Tibial nerve (tissue), 4 donors: ENCODE results near the gene PRSS53. TPM values are rescaled to one million over a fixed set of nuclear protein-coding genes. Genes with fewer than 3 reads are reported as not detected.

ENCODE experiments used
- DNase-seq, 2 donors: peaks; one replicate each; pipeline ENCODE4 v3.0.0-alpha.2; 2019; ENCODE audit warnings: low spot score in 2 of 2
- H3K27ac ChIP-seq, 4 donors: fragments of 200-600 bp; sonication (generic) in 3 of 4; one replicate each; pipeline ENCODE4 v1.5.1; 2017 to 2019; ENCODE audit warnings: mild to moderate bottlenecking in 1 of 4
- H3K27me3 ChIP-seq, 2 donors: fragments of 200-600 bp; sonication (generic) in 1 of 2; one replicate each; pipeline versions ENCODE4 v1.5.1 to v1.6.0; 2017 to 2019
- H3K36me3 ChIP-seq, 3 donors: fragments of 200-600 bp; sonication (generic); one replicate each; pipeline ENCODE4 v1.5.1; 2018 to 2019
- H3K4me1 ChIP-seq, 4 donors: fragments of 200-600 bp; sonication (generic) in 3 of 4; one replicate each; pipeline ENCODE4 v1.5.1; 2017 to 2019
- H3K4me3 ChIP-seq, 4 donors: fragments of 200-600 bp; sonication (generic) in 3 of 4; one replicate each; pipeline ENCODE4 v1.5.1; 2017 to 2019; ENCODE audit warnings: mild to moderate bottlenecking in 1 of 4, moderate library complexity in 1 of 4
- H3K9me3 ChIP-seq, 4 donors: fragments of 200-600 bp; sonication (generic) in 3 of 4; one replicate each; pipeline ENCODE4 v1.5.1; 2017 to 2019
- EP300 ChIP-seq, 2 donors: sonication (generic); formaldehyde crosslinking; IDR thresholded peaks; one replicate each; pipeline ENCODE4 v1.6.1; 2017; ENCODE audit warnings: antibody characterized with exemption in 2 of 2, mild to moderate bottlenecking in 1 of 2
- POLR2A ChIP-seq, 2 donors: fragments of 450-650 bp; IDR thresholded peaks; one replicate each; pipeline ENCODE4 v1.6.1; 2017; ENCODE audit warnings: antibody characterized with exemption in 2 of 2, mild to moderate bottlenecking in 2 of 2, moderate library complexity in 2 of 2
- WGBS, 2 donors: methylation state at CpG; one replicate each; pipeline ENCODE4 v1.1.5; 2018; 5-methylcytosine and 5-hydroxymethylcytosine counted together
- total RNA-seq, 4 donors: library from RNA; depleted of rRNA; stranded (reverse); fragments of >200 nt; gene quantifications; one replicate each; pipeline ENCODE4 v1.1.0, GENCODE V29; 2016
- TF ChIP-seq, protein P1 (sequence below), 5 experiments: fragments of 200-600 bp in 3 of 5; fragments of 450-650 bp in 2 of 5; sonication (generic) in 3 of 5; IDR thresholded peaks; one replicate each; pipeline ENCODE4 v1.5.1; 2016 to 2019; ENCODE audit warnings: antibody characterized with exemption in 5 of 5, mild to moderate bottlenecking in 3 of 5, moderate library complexity in 2 of 5

PRSS53 gene
- total RNA-seq, 4 donors from 2014 or later, result 1.3 to 5.4 (median 3.1) TPM

DNA sequence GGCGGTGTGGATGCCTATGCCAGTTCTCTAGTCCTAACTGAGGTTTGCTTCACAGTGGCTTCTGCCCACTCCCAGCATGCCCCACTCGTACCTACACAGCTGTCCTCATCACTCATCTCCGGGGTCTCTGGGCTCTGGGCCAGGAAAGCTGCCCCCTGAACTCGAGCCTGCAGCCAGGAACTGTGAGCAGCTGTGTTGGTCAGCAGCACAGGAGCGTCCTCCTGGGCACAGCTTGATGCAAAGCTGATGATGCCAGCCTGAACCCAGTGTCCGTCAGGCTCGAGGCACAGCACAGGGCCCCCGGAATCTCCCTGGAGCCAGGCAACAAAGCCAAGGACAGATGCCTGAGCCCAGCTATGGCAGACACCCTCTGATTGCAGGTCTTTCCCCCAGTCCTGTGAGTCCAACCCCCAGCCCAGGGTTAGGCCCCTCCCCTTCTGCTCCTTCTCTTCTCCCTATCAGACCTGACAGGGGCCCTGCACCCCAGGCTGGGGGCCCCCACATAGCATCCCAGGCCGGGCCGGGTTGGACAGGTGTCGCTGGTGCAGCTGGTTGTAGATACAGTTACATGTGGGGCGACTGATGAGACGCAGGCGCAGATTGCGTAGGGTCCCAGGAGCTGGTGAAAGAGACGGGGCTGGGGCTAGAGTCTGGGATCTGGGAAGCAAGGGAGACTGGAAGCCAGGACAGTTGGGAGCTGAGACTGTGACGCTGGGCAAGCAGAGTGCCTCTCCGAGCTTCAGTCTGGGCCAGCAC lies 2.7 kb downstream of the PRSS53 start:
- no peak for DNase-seq
- H3K4me1 ChIP-seq, result peaks cover 0 to 19% (median 0%) of the 10 kb centered on the region in 4 donors
- no peaks in the 10 kb centered on the region for H3K9me3 ChIP-seq
- no peaks in the 10 kb centered on the region for H3K27me3 ChIP-seq
- H3K4me3 ChIP-seq, result no peak overlapping the region
- no peak overlapping the region for H3K27ac ChIP-seq
- WGBS, 2 donors, result 75 to 83% methylated on average over 14 to 18 of the region's 18 CpGs
- peaks cover 0 to 98% (median 0%) of the 10 kb centered on the region in 3 donors for H3K36me3 ChIP-seq
- TF ChIP-seq EP300 (IDR thresholded peaks at IDR 0.05) (no peak), POLR2A (IDR thresholded peaks at IDR 0.05) (no peak)
- TF ChIP-seq, protein P1, sequence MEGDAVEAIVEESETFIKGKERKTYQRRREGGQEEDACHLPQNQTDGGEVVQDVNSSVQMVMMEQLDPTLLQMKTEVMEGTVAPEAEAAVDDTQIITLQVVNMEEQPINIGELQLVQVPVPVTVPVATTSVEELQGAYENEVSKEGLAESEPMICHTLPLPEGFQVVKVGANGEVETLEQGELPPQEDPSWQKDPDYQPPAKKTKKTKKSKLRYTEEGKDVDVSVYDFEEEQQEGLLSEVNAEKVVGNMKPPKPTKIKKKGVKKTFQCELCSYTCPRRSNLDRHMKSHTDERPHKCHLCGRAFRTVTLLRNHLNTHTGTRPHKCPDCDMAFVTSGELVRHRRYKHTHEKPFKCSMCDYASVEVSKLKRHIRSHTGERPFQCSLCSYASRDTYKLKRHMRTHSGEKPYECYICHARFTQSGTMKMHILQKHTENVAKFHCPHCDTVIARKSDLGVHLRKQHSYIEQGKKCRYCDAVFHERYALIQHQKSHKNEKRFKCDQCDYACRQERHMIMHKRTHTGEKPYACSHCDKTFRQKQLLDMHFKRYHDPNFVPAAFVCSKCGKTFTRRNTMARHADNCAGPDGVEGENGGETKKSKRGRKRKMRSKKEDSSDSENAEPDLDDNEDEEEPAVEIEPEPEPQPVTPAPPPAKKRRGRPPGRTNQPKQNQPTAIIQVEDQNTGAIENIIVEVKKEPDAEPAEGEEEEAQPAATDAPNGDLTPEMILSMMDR (IDR thresholded peaks at IDR 0.05), result no peak

DNA sequence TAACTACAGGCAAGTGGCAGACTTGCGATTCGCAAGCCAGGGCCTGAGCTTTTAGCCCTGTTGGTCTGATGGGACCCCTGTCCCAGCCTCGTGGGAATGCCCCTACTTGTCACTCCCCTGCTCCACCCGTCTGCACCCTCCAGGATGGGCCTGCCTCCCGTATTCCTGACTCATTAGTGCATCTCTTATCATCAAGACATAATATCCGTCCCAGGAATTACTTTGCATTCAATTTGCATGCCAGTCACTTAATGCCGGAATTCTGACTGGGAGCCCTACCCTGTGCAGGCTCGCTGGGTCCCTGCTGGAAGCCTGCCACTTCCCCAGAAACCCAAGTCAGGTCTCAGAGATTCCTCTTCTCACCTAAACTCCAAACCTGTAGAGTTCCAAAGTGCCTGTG lies 3.3 kb downstream of the PRSS53 start:
- H3K4me3 ChIP-seq, result no peak overlapping the region
- H3K27me3 ChIP-seq, result no peaks in the 10 kb centered on the region
- 82 to 86% methylated on average over 8 of the region's 8 CpGs for WGBS, 2 donors
- DNase-seq, result no peak
- no peak for TF ChIP-seq EP300 (IDR thresholded peaks at IDR 0.05)
- TF ChIP-seq, protein P1 (IDR thresholded peaks at IDR 0.05), result no peak
- TF ChIP-seq POLR2A (IDR thresholded peaks at IDR 0.05), result no peak
- peaks cover 0 to 98% (median 0%) of the 10 kb centered on the region in 3 donors for H3K36me3 ChIP-seq
- no peaks in the 10 kb centered on the region for H3K9me3 ChIP-seq
- H3K4me1 ChIP-seq, result peaks cover 0 to 25% (median 0%) of the 10 kb centered on the region in 4 donors
- no peak overlapping the region for H3K27ac ChIP-seq

- Histone ChIP-seq H3K27ac (no peak overlapping the region), H3K36me3 (peaks cover 0 to 99% (median 0%) of the 10 kb centered on the region in 3 donors), H3K9me3 (no peaks in the 10 kb centered on the region), H3K4me1 (peaks cover 0 to 25% (median 0%) of the 10 kb centered on the region in 4 donors), H3K27me3 (no peaks in the 10 kb centered on the region), H3K4me3 (no peak overlapping the region)
- no peak for DNase-seq
- TF ChIP-seq, protein P1 (IDR thresholded peaks at IDR 0.05), result no peak
- TF ChIP-seq EP300 (IDR thresholded peaks at IDR 0.05) (no peak), POLR2A (IDR thresholded peaks at IDR 0.05) (no peak)
- WGBS, 2 donors, result 73 to 74% methylated on average over 4 to 12 of the region's 16 CpGs
Measured at GRCh38 chr16:31084584-31085302, 4.0 kb downstream of the PRSS53 start.

DNA sequence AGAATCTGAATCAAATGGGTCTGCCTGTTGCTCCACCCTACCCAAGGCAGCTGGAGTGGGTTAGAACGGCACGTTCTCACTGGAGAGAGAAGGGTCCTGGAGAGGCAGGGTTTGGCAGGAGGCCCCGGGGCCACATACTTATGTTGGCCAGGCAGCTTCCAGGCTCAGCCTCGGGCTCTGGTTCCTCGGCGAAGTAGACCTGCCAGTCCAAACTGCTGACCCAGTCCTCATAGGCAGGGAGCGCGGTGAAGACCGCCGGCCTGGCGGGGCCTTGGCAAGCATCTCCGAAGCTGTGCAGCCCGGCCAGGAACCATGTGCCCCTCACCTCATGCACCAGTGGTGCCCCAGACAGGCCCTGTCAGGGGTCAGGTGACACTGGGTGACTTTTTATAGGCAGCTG lies 4.8 kb downstream of the PRSS53 start:
- H3K9me3 ChIP-seq, result no peaks in the 10 kb centered on the region
- peaks cover 0 to 99% (median 0%) of the 10 kb centered on the region in 3 donors for H3K36me3 ChIP-seq
- no peak for DNase-seq
- no peak overlapping the region for H3K4me3 ChIP-seq
- peaks cover 0 to 25% (median 0%) of the 10 kb centered on the region in 4 donors for H3K4me1 ChIP-seq
- WGBS, 2 donors, result 58 to 85% methylated on average over 2 to 13 of the region's 13 CpGs
- TF ChIP-seq POLR2A (IDR thresholded peaks at IDR 0.05) (no peak), EP300 (IDR thresholded peaks at IDR 0.05) (no peak)
- TF ChIP-seq, protein P1 (IDR thresholded peaks at IDR 0.05), result no peak
- no peak overlapping the region for H3K27ac ChIP-seq
- no peaks in the 10 kb centered on the region for H3K27me3 ChIP-seq

DNA sequence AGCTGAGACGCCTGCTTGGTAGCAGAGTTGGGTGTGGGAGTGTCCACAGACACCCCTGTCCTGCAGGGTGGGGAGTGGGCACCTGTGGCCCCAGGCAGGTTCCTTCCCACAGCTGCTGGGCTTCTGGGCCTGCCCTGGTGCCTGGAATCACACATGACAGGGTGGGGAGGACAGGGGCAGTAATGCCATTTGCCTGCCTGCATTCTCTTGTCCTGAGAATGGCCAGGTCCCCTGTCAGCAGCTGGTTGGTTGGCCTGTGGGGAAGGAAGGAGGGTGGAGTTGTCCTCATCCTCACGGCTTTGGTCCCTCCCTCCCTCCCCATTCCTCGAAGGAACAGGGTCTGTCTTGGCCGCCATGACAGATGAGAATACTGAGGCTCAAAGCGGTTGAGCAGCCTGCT lies 5.2 kb downstream of the PRSS53 start:
- Histone ChIP-seq H3K9me3 (no peaks in the 10 kb centered on the region), H3K4me3 (no peak overlapping the region), H3K27me3 (no peaks in the 10 kb centered on the region), H3K27ac (no peak overlapping the region), H3K4me1 (peaks cover 0 to 25% (median 0%) of the 10 kb centered on the region in 4 donors), H3K36me3 (peaks cover 0 to 99% (median 3%) of the 10 kb centered on the region in 3 donors)
- no peak for DNase-seq
- no peak for TF ChIP-seq EP300 (IDR thresholded peaks at IDR 0.05)
- no peak for TF ChIP-seq POLR2A (IDR thresholded peaks at IDR 0.05)
- TF ChIP-seq, protein P1 (IDR thresholded peaks at IDR 0.05), result no peak
- 54 to 73% methylated on average over 4 to 5 of the region's 5 CpGs for WGBS, 2 donors
